HCT116 (cell line): ENCODE results near the gene RBM44. TPM values are rescaled to one million over a fixed set of nuclear protein-coding genes. Genes with fewer than 3 reads are reported as not detected.

Experiments used
- ATAC-seq: fragments of 200-7000 bp; cut with Tn5 transposase; 2 replicates; pipeline ENCODE4 v1.9.1; 2020; ENCODE audit warnings: mild to moderate bottlenecking, moderate library complexity
- Bru-seq: library from RNA; stranded (reverse); fragments of 400-500 nt; gene quantifications from one replicate; lab custom pipeline; 2021; lab: Mats Ljungman, UMichigan
- BruChase-seq, 2 experiments: library from RNA; stranded (reverse); fragments of 400-500 nt; gene quantifications; one replicate each; lab custom pipeline; 2021; lab: Mats Ljungman, UMichigan
- BruUV-seq: library from RNA; stranded (reverse); fragments of 400-500 nt; replicated peaks from 2 replicates; lab custom pipeline; 2021; lab: Mats Ljungman, UMichigan
- CTCF ChIA-PET: fragments of 300-600 bp; sonication (Branson Sonifier 250); formaldehyde crosslinking; loops from one replicate; lab custom pipeline; 2021; ENCODE audit warnings: antibody characterized with exemption; lab: Charles Lee
- POLR2A ChIA-PET: fragments of 300-600, 350-600 bp; sonication (Branson Sonifier 250); formaldehyde crosslinking; loops from one replicate; lab custom pipeline; 2021; ENCODE audit warnings: antibody characterized with exemption; lab: Charles Lee
- RAD21 ChIA-PET, 2 experiments: fragments of 300-600 bp; sonication (Branson Sonifier 250); formaldehyde crosslinking; loops; one replicate each; lab custom pipeline; 2023; ENCODE audit warnings: low total read pairs in 2 of 2; ENCODE audit not compliant: uncharacterized antibody in 2 of 2, unreplicated experiment in 2 of 2, low non-redundant PET in 1 of 2; lab: Charles Lee
- DNase-seq: peaks from one replicate; pipeline ENCODE4 v3.0.0-alpha.2; 2010; ENCODE audit warnings: low read depth, low spot score
- H2AFZ ChIP-seq: fragments of 200-600 bp; shearing (Covaris generic), sonication (generic); 2 replicates; pipeline ENCODE4 v1.6.1; 2017; ENCODE audit warnings: low read depth, mixed run types, mixed read lengths, antibody characterized with exemption, low read length; ENCODE audit not compliant: poor library complexity, severe bottlenecking
- H3K27ac ChIP-seq: 2 replicates; pipeline ENCODE4 v1.5.1; 2012; ENCODE audit warnings: low read depth, low read length
- H3K27me3 ChIP-seq: fragments of 200-600 bp; sonication (generic); 2 replicates; pipeline ENCODE4 v1.6.1; 2016; ENCODE audit warnings: mixed run types, low read length, mixed read lengths; ENCODE audit not compliant: insufficient read depth
- H3K36me3 ChIP-seq, 2 experiments: fragments of 200-500 bp in 1 of 2; fragments of 200-600 bp in 1 of 2; sonication (Bioruptor generic) in 1 of 2; sonication (generic) in 1 of 2; 2 replicates each; pipeline versions ENCODE4 v1.5.1 to v1.6.1; 2014 to 2016; ENCODE audit warnings: low read length in 2 of 2, inconsistent platforms in 1 of 2, mixed read lengths in 1 of 2, mixed run types in 1 of 2; ENCODE audit not compliant: insufficient read depth in 2 of 2, control insufficient read depth in 1 of 2
- H3K4me1 ChIP-seq, 2 experiments: fragments of 200-600 bp in 1 of 2; sonication (generic) in 1 of 2; 2 replicates each; pipeline versions ENCODE4 v1.5.1 to v1.6.1; 2012 to 2017; ENCODE audit warnings: low read length in 2 of 2, inconsistent platforms in 1 of 2, mild to moderate bottlenecking in 1 of 2, mixed read lengths in 1 of 2, mixed run types in 1 of 2, moderate library complexity in 1 of 2; ENCODE audit not compliant: insufficient read depth in 2 of 2, control insufficient read depth in 1 of 2
- H3K4me2 ChIP-seq: fragments of 200-600 bp; sonication (generic); 2 replicates; pipeline ENCODE4 v1.6.1; 2017; ENCODE audit warnings: mixed run types, low read length, mixed read lengths
- H3K4me3 ChIP-seq, 2 experiments: fragments of 200-600 bp in 1 of 2; sonication (generic) in 1 of 2; replicated peaks in 1 of 2; 2 replicates each; pipeline ENCODE4 v1.5.1; 2011 to 2016; ENCODE audit warnings: low read length in 2 of 2, control low read depth in 1 of 2, low read depth in 1 of 2, mild to moderate bottlenecking in 1 of 2, mixed read lengths in 1 of 2, mixed run types in 1 of 2
- H3K79me2 ChIP-seq: fragments of 200-600 bp; sonication (generic); 2 replicates; pipeline ENCODE4 v1.6.1; 2017; ENCODE audit warnings: mild to moderate bottlenecking, mixed run types, low read length, moderate library complexity, mixed read lengths; ENCODE audit not compliant: insufficient read depth
- H3K9ac ChIP-seq: fragments of 200-600 bp; sonication (generic); 2 replicates; pipeline ENCODE4 v1.6.1; 2016; ENCODE audit warnings: low read length, mixed read lengths
- H3K9me2 ChIP-seq: fragments of 200-600 bp; sonication (generic), shearing (Covaris generic); 2 replicates; pipeline ENCODE4 v1.6.1; 2017; ENCODE audit warnings: mixed run types, mild to moderate bottlenecking, moderate library complexity; ENCODE audit not compliant: insufficient read depth
- H3K9me3 ChIP-seq, 2 experiments: fragments of 200-500 bp in 1 of 2; fragments of 200-600 bp in 1 of 2; sonication (Bioruptor generic) in 1 of 2; sonication (generic) in 1 of 2; 2 replicates each; pipeline ENCODE4 v1.6.1; 2014 to 2017; ENCODE audit warnings: low read length in 2 of 2, mixed read lengths in 2 of 2, inconsistent platforms in 1 of 2, low read depth in 1 of 2, mild to moderate bottlenecking in 1 of 2, mixed run types in 1 of 2, moderate library complexity in 1 of 2; ENCODE audit not compliant: control insufficient read depth in 1 of 2, insufficient read depth in 1 of 2
- H4K20me1 ChIP-seq: fragments of 200-600 bp; sonication (generic), shearing (Covaris generic); 2 replicates; pipeline ENCODE4 v1.6.1; 2017; ENCODE audit warnings: mixed run types, mild to moderate bottlenecking, moderate library complexity; ENCODE audit not compliant: insufficient read depth
- CEBPB ChIP-seq: IDR thresholded peaks from 2 replicates; pipeline ENCODE4 v1.6.1; 2012; ENCODE audit warnings: low read depth
- CTCF ChIP-seq, 3 experiments: fragments of 200-600 bp in 1 of 3; sonication (generic) in 1 of 3; IDR thresholded peaks in 2 of 3; conservative IDR thresholded peaks in 1 of 3; 2 replicates each; pipeline ENCODE4 v1.5.1; 2012 to 2017; ENCODE audit warnings: low read depth in 2 of 3, low read length in 2 of 3, antibody characterized with exemption in 1 of 3, borderline replicate concordance in 1 of 3, control low read depth in 1 of 3, mild to moderate bottlenecking in 1 of 3, mixed read lengths in 1 of 3, mixed run types in 1 of 3, moderate library complexity in 1 of 3; ENCODE audit not compliant: insufficient read depth in 1 of 3
- EGR1 ChIP-seq: IDR thresholded peaks from 2 replicates; pipeline ENCODE4 v1.6.1; 2012; ENCODE audit warnings: low read depth
- JUND ChIP-seq: IDR thresholded peaks from 2 replicates; pipeline ENCODE4 v1.6.1; 2012
- POLR2A ChIP-seq: IDR thresholded peaks from 2 replicates; pipeline ENCODE4 v1.7.0; 2011; ENCODE audit warnings: borderline replicate concordance; ENCODE audit not compliant: insufficient read depth, insufficient read length; ENCODE audit errors: extremely low read depth
- SIN3A ChIP-seq: IDR thresholded peaks from 2 replicates; pipeline ENCODE4 v1.6.1; 2012; ENCODE audit warnings: low read depth
- SP1 ChIP-seq: IDR thresholded peaks from 2 replicates; pipeline ENCODE4 v1.6.1; 2012; ENCODE audit warnings: low read depth
- SRF ChIP-seq: IDR thresholded peaks from 2 replicates; pipeline ENCODE4 v1.6.1; 2012; ENCODE audit warnings: low read depth
- TCF7L2 ChIP-seq: IDR thresholded peaks from 2 replicates; pipeline ENCODE4 v1.7.0; 2011; ENCODE audit warnings: borderline replicate concordance, inconsistent platforms; ENCODE audit not compliant: insufficient read depth, insufficient read length; ENCODE audit errors: extremely low read depth
- ZFX ChIP-seq: fragments of 450-650 bp; IDR thresholded peaks from 2 replicates; pipeline ENCODE4 v1.6.1; 2017
- intact Hi-C: fragments of 100-400 bp; cut with micrococcal nuclease; formaldehyde crosslinking; loops from 2 replicates; pipeline ENCODE4 v1.10.0; 2022
- long read RNA-seq: library from polyadenylated mRNA; unstranded; transcript quantifications from one replicate; pipeline ENCODE4 v2.0.0, GENCODE V29; 2021; ENCODE audit not compliant: unreplicated experiment
- polyA plus RNA-seq: library from polyadenylated mRNA; unstranded; fragments of >200 nt; gene quantifications from 2 replicates; pipeline ENCODE4 v1.2.1, GENCODE V29; 2012; ENCODE audit warnings: missing spikeins
- total RNA-seq: library from RNA; stranded (reverse); gene quantifications from one replicate; pipeline ENCODE4 v1.2.1, GENCODE V29; 2021; ENCODE audit not compliant: unreplicated experiment
- TF ChIP-seq, protein P1 (sequence below): IDR thresholded peaks from 2 replicates; pipeline ENCODE4 v1.6.1; 2011; ENCODE audit warnings: mild to moderate bottlenecking, low read length, moderate library complexity; ENCODE audit not compliant: insufficient replicate concordance; ENCODE audit errors: extremely low read depth
- TF ChIP-seq, protein P2 (sequence below): IDR thresholded peaks from 2 replicates; pipeline ENCODE4 v1.6.1; 2012
- TF ChIP-seq, protein P3 (sequence below): IDR thresholded peaks from 2 replicates; pipeline ENCODE4 v1.6.1; 2012

RBM44 gene, protein sequence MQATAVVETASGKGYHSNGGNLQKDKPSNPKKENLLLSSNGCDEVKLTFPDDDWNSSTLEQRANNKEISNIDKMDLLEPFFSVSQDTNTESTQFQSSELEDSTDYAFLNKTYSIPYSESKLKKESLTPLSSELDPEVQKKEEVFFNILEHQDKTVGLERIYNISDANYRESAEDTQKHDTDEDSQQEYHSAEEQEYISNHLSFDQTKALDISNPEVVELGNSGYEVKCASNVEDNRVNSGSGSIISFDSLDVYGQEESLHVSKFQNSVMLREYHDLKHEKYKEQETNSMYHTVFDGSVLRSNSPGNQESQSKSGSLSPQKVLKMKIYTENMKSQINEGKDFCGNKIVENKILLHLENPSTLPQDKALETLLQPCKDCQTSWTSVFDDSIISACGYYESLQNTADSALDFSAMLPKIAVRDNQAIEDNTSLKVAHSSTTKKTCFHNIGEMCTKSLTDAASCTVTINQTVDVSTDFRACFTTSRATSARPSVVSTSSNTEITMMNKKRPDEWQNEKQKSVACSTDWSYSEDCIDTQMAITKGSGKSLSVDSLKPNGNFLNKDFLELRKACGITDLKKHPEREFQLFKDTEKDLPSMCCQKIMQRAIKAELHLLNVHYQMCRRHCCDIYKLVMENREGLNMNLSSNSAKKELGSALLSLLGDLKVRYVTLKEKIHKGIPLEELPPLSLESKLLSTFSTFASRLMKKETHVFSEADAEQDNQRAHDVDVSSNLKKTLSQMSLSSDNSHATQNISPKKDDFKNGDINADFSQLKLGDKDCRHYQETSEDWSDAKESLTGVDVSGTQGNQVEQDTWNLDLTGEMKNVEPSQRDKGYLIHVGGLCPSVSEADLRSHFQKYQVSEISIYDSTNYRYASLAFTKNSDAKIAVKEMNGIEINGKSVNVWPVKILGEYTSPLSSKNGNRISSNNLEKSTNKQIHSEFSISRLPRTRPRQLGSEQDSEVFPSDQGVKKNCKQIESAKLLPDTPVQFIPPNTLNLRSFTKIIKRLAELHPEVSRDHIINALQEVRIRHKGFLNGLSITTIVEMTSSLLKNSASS
- total RNA-seq (0.54 TPM), Bru-seq, nascent RNA (percentile 40 among the genes with signal in this experiment), BruChase-seq, experiment 1, labeled RNA remaining after a 6-hour chase (percentile 38 among the genes with signal in this experiment), BruChase-seq, experiment 2, labeled RNA remaining after a 2-hour chase (percentile 43 among the genes with signal in this experiment)
- 0.09 and 0.17 TPM in 2 replicates for polyA plus RNA-seq
- long read RNA-seq: 0 reads

GRCh38 chr2:237798236-237799059 lies at the start of gene RBM44:
Gene RBM44, plus strand, starts transcription at chr2:237798779. Its CDS starts 14,831 bp downstream, at chr2:237813610.
- H3K4me3 ChIP-seq: no peak within 1 kb of the TSS
- H3K9me3 ChIP-seq: no peaks in the 10 kb centered on the region
- H2AFZ ChIP-seq: no peak within 1 kb of the TSS
- no peak within 1 kb of the TSS for H3K9ac ChIP-seq
- ChIA-PET POLR2A (no interaction called here), CTCF (no interaction called here), RAD21 (no interaction called here)
- no peaks in the 10 kb centered on the region for H3K9me2 ChIP-seq
- H4K20me1 ChIP-seq: no peaks in the 10 kb centered on the region
- intact Hi-C loops: no loop called here
- no peak within 1 kb of the TSS for H3K27ac ChIP-seq
- no peaks in the 10 kb centered on the region for H3K4me1 ChIP-seq
- BruUV-seq: no TSS peak
- DNase-seq (no peak), ATAC-seq (no peak)
- no peaks in the 10 kb centered on the region for H3K79me2 ChIP-seq
- no peaks in the 10 kb centered on the region for H3K27me3 ChIP-seq
- no peaks in the 10 kb centered on the region for H3K36me3 ChIP-seq
- H3K4me2 ChIP-seq: no peak within 1 kb of the TSS
- TF ChIP-seq SRF: no peak
- no peak for TF ChIP-seq EGR1
- TF ChIP-seq TCF7L2: no peak
- TF ChIP-seq SIN3A: no peak
- no peak for TF ChIP-seq JUND
- TF ChIP-seq, protein P1, sequence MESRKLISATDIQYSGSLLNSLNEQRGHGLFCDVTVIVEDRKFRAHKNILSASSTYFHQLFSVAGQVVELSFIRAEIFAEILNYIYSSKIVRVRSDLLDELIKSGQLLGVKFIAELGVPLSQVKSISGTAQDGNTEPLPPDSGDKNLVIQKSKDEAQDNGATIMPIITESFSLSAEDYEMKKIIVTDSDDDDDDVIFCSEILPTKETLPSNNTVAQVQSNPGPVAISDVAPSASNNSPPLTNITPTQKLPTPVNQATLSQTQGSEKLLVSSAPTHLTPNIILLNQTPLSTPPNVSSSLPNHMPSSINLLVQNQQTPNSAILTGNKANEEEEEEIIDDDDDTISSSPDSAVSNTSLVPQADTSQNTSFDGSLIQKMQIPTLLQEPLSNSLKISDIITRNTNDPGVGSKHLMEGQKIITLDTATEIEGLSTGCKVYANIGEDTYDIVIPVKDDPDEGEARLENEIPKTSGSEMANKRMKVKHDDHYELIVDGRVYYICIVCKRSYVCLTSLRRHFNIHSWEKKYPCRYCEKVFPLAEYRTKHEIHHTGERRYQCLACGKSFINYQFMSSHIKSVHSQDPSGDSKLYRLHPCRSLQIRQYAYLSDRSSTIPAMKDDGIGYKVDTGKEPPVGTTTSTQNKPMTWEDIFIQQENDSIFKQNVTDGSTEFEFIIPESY: no peak
- no peak for TF ChIP-seq CTCF (IDR thresholded peaks at IDR 0.05 in 2 of 3, conservative IDR thresholded peaks at IDR 0.05 in 1 of 3; ENCODE audit: borderline replicate concordance in 1 of 3, insufficient read depth in 1 of 3, low read depth in 2 of 3, low read length in 2 of 3)
- no peak for TF ChIP-seq ZFX
- TF ChIP-seq CEBPB: no peak
- TF ChIP-seq, protein P2, sequence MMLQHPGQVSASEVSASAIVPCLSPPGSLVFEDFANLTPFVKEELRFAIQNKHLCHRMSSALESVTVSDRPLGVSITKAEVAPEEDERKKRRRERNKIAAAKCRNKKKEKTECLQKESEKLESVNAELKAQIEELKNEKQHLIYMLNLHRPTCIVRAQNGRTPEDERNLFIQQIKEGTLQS: no peak
- no peak for TF ChIP-seq SP1
- no peak for TF ChIP-seq POLR2A
- TF ChIP-seq, protein P3, sequence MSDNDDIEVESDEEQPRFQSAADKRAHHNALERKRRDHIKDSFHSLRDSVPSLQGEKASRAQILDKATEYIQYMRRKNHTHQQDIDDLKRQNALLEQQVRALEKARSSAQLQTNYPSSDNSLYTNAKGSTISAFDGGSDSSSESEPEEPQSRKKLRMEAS: no peak
